Neural progenitor cell (in vitro differentiated cells): ENCODE results near the gene ANKRD11.
"Not testable (repeated sequence)": the region's sequence is repeated elsewhere in the genome, so short reads cannot be mapped to it uniquely, and the experiment has no call there.

Experiments
- CTCF ChIP-seq: fragments of 200-600 bp; sonication (generic); IDR thresholded peaks from 2 replicates; pipeline ENCODE4 v1.5.1; 2017; ENCODE audit warnings: antibody characterized with exemption, mild to moderate bottlenecking
- EZH2 ChIP-seq: fragments of 200-600 bp; sonication (generic); IDR thresholded peaks from 2 replicates; pipeline ENCODE4 v1.6.1; 2017; ENCODE audit warnings: antibody characterized with exemption, mild to moderate bottlenecking, moderate library complexity
- EZH2phosphoT487 ChIP-seq: fragments of 200-600 bp; sonication (generic); IDR thresholded peaks from 2 replicates; pipeline ENCODE4 v1.6.1; 2017; ENCODE audit warnings: antibody characterized with exemption

- TF ChIP-seq CTCF, EZH2, EZH2phosphoT487: not testable (repeated sequence)
Measured at GRCh38 chr16:89462639-89463038, 27.7 kb downstream of the ANKRD11 start.
